HG02623 (cell line): Measurements from ENCODE around the gene ATRNL1.

Experiments
- ATAC-seq: cut with Tn5 transposase; IDR thresholded peaks from one replicate; pipeline ENCODE4 v1.9.1; 2021; ENCODE audit warnings: moderate library complexity; ENCODE audit not compliant: unreplicated experiment

ATRNL1 gene

DNA sequence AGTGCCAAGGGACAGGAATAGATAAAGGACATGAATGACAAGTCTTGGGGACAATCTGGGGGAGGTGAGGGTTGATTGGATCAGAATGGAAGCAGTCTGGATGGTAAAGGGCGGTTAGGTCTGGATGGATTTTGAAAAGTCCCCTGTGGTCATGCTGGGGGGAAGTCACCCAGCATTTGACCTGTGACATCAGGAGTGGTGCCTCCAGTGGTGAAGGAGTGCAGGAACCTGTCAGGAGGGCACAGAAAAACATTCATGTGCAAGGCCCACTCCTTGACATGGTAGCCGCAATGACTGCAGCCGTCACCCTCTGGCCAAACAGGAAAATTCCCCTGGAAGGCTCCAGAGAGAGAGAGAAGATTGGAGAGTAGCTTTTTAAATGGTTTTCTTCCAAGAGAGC lies 875.1 kb downstream of the ATRNL1 start:
- no peak for ATAC-seq

DNA sequence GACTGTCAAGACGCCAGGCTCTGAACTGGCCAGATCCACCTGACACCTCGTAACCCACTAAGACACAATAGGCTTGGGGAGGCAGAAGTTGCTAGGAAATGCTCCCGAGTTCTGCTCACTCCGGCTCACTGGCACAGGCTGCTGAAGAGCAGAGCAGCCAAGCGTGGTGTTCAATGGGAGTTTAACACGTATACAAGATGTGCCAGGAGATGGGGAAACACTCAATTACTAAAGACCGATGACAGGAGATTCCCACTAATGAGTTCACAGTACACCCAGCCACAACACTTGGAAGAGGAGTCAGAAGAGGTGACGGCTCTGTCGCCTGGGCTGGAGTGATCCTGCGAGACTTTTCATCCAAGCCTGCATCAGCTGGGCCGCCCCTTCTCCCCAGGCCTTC lies 876.4 kb downstream of the ATRNL1 start:
- ATAC-seq = no peak

DNA sequence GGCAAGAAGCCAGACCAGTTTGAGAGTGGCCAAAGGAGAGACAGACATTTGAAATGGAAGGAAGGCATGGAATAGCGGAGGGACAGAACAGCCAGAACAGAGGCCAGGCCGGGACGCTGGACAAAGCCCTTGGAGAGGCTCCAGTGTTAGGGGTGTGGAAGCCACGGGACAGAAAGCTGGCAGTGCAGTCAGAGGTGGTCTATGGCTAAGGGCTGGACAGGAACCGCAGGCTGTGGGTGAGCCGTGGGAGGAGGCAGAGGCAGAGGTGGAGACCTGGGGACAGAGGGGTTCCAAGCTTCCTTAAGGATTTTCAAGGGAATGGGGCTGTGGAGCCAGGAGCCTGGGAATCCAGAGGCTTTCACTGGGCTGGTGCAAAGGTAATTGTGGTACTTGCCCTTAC lies 878.8 kb downstream of the ATRNL1 start:
- ATAC-seq = no peak

DNA sequence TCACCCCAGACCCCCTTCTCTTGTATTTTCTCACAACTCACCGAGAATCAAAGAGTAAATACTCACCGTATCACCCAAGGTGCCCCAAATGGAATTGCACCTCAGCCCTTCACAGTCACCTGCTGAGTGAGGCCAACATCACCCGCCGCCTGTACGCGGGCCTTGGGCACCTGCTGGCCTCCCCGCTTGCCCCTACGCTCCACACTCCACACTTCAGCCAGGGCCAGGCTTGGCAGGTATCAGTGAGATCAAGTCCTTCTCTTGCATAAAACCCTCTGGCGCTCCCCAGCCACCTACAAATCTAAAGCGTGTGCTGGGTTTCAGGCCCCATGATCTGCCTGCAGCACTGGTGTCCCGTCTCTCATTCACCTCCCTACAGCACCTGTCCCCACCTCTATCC lies 879.3 kb downstream of the ATRNL1 start:
- ATAC-seq = no peak

DNA sequence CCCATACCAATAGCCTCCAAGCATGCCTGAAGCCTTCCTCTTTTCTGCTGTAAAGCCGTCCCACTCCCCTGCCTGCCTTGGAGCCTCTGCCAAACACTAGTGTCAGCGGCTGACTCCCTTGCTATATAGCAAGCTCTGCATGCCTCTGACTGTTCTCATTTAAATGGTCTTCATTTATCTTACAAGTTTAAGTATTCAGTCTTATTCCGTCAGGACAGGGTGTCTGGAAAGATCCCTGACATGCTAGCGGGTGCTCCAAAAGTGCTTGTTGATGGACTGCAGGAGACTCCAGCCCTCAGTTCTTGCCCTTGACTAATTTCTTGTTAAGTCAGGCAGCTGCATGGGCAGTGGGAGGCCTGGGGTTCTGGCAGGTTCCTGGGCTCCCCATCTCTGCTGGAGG lies 881.2 kb downstream of the ATRNL1 start:
- ATAC-seq = no peak

DNA sequence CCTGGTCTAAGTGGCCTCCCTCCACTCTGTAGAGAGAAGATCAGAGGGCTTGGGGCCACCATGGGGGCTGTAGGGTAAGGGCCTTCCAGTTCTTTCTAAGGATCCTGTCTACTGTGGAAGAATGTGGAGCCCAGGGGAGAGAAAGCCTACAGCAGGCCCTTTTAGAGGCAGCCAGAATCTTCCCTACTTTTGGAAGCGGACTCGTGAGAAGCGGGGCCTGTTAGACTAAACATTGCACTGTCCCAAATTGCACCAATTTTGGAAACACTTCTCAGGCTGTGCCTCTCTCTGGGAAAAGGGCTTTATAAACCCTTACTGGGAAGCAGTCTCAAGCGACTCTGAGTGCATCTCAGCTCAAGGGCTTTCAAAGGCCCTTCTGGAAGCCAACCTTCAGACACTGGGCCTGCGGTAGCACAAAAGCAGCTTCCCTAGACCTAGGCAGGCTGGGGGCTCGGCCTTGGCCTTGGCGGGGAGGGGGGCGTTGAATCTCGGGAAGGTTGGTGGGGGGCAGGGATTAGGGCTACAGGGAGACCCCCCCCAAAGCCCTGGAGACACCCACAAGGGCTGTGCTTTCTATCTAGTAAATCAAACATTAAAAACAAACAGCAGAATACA lies 881.8 kb downstream of the ATRNL1 start:
- ATAC-seq = no peak

DNA sequence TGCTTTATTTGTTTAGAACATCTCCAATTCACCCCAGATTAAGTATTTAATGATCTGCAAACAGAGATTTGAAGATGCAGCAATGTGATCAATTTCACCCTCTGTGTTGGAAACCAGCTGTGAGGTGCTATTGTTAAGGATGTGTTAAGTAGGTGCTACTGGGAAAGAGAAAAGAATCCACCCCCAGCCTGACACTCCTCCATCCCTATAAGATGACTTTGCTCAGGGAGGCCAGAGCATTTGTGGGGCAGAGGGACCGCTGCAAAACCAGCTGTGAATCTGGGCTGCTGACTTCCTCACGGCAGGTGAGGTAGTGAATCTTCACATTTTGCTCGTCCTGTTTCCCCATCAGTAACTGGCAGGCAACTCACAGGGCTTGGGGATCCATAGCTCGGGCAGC lies 882.3 kb downstream of the ATRNL1 start:
- no peak for ATAC-seq

DNA sequence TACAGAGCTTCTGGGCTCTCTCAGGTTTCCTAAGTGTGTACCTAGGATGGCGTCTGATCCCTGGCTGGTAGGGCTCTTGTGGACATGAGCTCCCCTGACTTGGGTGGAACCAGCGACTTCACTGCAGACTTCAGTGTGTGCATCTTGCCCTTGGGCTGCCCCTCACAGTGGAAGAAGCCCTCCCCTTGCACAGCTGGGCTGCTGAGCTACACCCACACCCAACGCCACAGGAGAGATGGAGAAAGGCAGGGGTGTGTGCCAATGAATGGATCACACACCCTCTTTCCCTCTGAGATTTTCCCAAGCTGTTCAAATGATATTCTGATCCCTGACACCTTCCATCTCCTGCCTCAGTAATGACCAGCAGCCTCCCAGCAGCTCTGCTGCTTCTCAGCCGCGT lies 883.2 kb downstream of the ATRNL1 start:
- ATAC-seq = no peak

DNA sequence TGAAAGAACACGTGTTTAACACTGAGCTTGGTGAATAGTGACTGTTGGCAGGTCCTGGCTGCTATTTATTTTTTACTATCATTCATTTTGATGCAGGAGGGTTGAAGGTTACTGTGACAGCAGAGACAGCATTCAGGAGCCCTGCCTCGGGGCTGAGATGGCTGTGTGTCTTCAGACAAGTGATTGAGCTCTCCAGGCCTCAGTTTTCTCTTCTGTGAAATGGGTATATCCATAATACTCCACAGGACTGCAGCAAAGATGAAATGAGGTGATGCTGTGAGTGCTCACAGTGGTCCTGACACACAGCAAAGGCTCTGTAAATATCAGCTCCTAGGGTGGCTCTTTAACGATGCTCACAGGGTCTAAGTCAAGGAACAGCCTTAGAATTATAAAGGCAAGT lies 884.7 kb downstream of the ATRNL1 start:
- no peak for ATAC-seq

DNA sequence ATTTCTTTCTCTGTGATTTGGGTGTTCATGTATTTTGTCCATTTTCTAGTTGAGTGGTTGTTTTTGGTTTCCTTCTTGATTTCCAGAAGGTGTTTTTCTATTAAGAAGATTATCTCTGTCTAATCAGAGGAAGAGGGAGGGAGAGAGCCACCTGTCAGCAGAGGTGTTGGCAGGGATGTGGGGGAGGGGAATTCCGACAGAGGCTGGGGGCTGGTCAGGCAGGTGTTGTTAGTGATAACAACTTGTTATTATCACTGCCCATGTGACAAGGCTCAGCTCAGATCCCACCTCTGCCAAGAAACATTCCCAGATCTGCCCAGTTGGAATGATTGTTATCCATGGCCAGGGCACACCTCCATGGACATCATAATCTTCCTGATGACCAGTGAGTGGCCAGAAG lies 886.4 kb downstream of the ATRNL1 start:
- ATAC-seq = no peak

DNA sequence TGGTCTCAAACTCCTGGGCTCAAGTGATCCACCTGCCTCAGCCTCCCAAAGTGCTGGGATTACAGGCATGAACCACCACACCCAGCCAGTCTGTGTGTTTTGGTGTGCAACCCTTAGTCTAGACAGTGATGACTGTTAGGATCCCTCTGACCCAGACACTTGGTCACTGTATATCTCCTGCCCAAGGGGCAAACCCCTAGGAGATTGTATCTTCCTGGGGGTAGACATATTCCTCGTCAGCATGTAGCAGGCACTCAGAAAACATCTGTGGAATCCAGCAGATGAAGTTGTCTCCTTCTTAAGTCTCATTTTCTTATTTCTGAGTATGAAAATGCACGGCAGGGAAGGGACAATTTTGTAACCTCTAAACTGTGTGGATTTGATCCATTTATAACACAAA lies 887.3 kb downstream of the ATRNL1 start:
- no peak for ATAC-seq

DNA sequence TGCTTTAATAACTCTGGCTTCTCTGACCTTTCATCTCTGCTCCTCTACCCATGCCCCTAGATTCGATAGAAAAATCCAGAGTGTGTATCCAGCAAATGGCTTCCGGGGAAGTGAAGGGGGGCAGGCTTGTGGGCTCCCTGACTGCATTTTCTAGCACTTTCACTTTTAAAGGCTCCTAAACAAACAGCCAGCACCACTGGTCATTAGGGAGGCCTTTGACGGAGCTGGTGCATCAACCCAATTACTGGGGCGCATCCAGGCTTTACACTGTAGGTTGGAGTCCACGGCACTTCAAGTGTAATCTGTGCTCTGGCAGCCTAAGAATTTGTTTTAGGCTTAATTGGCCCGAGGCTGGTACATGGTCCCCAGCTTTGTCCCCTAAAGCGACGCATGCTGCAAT lies 887.9 kb downstream of the ATRNL1 start:
- no peak for ATAC-seq

DNA sequence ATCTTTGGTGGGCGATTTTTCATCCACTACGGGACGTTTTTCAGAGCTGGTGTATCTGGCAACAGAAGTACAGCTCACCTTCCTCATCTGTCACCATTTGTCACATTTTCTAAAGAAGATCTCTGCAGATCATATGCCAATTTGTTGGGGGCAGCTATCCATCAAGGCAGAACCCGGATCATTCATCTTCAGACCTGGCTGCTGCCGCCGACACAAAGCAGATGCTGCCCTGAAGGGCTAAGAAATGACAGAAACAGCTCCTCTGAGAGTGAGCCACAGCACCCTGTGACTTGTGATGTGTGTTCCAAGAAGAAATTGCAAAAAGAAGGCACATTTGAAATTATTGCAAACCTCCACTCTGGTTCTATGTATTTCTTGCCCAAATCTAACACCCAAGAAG lies 888.9 kb downstream of the ATRNL1 start:
- no peak for ATAC-seq

DNA sequence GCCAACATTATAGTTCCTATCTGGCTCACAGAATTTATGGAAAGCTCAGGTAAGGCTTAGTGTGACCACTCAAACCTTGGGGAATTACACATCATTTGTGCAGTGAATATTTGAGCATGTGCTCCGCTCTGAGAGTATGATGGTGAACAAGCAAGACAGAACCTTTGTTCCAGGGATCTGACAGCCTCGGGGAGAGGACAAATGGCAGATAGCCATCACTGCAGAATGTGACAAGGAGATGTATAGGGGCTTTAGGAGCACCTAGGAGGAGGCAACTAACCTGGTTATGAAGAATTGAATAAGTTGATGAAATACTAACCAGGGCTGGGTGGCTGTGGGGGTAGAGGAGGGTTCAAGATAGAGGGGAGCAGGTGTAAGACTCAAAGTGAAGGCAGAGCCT lies 889.4 kb downstream of the ATRNL1 start:
- no peak for ATAC-seq

DNA sequence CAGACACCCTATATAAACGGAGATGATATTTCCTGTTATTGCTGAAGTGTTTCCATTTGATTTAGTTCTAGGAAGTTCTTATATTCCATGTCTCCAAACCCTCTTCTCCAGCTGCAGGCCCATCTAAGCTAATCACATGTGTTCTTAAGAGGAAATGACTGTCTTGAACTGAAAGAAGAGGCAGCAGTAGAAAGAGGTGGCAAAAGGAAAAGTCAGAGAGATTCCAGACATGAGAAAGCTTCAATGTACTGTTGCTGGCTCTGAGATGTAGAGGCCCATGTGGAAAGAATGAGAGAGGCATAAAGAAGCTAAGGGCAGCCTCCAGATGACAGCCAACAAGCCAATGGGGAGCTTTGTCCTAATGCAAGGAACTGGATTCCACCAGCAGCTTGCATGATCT lies 892.6 kb downstream of the ATRNL1 start:
- ATAC-seq = no peak

DNA sequence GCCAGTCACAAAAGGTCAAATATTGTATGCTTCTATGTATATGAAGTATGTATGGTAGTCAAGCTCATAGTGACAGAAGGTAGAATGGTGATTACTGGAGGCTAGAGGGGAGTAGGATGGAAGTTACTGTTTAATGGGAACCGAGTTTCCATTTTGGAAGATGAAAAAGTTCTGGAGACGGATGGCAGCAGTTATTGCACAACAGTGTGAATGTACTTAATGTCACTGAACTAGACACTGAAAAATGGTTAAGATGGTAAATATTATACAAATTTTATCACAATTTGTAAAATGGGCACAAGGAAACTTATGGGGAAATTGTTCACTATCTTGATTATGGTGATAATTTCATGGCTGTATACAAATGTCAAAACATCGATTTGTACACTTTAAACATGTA lies 895.2 kb downstream of the ATRNL1 start:
- no peak for ATAC-seq

DNA sequence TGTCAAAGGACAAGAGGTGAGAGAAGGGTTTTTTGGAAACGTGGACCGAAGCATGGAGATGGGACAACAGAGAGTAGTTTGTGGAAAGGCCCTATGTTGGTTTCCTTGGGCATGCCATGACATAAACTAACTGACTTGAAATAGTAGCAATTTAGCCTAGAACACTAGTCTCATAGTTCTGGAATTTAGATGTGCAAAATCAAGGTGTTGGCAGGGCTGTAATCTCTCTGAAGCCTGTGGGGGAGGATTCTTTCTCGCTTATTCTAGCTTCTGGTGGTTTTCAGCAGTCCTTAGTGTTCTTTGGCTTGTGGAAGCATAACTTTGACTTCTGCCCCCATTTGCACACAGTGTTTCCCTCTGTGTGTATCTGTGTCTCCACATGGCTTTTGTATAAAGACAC lies 896.5 kb downstream of the ATRNL1 start:
- ATAC-seq = no peak

DNA sequence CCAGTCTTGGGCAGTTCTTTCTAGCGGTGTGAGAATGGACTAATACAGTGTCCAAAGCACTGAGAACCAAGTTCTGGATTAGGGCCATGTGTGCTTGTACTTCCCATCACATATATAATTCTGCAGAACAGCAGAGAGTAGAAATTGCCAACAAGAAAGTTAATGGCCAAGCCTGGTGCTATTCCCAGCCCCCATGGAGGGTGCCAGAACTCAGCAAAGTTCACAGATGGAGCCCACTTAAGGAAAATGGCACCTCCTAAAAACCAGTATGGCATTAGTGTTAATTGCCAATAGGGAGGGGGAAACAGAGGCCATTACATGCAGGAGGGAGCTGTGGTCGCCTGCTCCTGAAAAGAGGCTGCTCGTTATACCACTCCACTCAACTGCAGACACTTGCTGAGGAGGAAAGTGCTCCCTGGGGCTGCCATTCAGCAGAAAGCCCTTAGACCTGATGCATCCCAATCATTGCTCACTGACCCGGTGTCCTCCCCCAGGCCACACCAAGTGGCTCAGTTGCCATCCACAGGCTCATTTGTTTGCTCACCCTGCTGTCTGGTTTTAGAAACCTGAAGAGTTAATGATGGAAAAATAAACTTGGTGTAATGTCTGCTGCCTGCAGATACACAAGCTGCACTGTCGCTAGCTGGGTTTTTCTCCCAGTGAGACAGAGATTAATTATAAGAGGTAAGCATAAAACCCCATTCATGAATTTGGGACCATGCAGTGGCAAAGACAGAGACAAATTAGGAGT lies 899.2 kb downstream of the ATRNL1 start:
- ATAC-seq = no peak

DNA sequence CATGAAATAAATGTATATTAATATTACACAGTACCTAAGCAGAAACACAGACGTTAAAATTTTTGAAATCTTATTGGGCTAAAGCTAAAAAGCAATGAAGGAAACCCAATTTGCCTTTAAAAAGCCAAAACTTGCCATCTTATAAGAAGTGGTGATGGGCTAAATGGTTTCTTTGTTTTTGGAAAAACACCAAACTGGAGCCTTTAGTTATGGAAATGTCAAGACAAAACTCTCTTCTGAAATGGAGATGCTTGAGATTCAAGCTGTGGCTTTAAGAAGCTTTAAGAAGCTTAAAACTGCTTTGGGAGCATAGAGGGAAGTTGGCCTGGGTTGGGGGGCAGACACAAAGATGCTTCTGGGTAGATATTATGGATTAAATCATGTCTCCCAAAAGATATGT lies 902.9 kb downstream of the ATRNL1 start:
- no peak for ATAC-seq

DNA sequence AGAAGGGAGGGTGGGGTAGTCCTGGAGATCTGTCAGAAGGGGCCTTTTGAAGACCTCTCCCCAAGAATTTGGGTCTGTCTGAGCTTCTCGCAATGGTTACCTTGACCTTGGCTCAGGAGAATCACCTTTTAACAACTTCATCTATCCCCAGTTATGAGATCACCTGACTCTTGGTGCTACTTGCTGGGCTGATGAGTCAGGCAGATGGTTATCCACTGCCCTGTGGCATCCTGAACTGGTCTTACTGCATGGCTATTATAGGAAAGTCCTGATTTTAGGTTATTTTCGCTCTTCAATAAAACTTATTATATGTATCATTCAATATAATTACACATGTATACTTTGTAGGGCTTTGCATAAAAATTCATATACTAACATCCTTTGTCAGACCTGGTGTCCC lies 905.1 kb downstream of the ATRNL1 start:
- ATAC-seq = no peak
